ENCODE results near the gene SAFB2.

SAFB2 gene

DNA sequence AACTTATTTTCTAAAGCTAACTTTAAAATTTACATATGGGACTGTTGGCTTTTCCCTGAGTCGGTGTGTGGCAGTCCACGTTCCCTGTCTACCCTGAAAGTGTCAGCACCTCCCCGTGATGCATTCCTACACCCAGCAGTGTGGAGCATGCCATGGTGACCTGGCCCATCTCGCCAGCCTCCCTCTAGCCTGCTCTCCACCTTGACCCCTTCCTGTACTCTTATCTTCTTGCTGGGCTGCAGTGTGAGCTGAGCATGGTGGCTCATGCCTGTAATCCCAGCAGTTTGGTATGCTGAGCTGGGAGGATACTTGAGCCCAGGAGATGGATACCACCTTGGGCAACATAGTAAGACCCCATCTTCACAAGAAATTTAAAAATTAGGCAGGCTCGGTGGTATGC, 32.4 kb upstream of the SAFB2 start:
- 0 out of 2 replicates have a peak, but pooled peaks cover 6% of the 10 kb centered on the region for H3K36me3 ChIP-seq (ENCODE audit: insufficient read depth, low read length)

GRCh38 chr19:5652261-5652660, 29.7 kb upstream of the SAFB2 start:
- peaks cover 4% of the 10 kb centered on the region for H3K79me2 ChIP-seq (ENCODE audit: control insufficient read depth, insufficient read depth, low read length, unreplicated experiment)
- H3K27ac ChIP-seq (ENCODE audit: low read depth, low read length), result no peak overlapping the region
- H3K4me3 ChIP-seq (ENCODE audit: low read depth, low read length), result no peak overlapping the region
- 0 out of 2 replicates have a peak, but pooled peaks cover 9% of the 10 kb centered on the region for H3K36me3 ChIP-seq (ENCODE audit: insufficient read depth, low read length)
- H3K27me3 ChIP-seq (ENCODE audit: insufficient read depth, low read length), result no peaks in the 10 kb centered on the region
- H3K4me1 ChIP-seq (ENCODE audit: control insufficient read depth, insufficient read depth, low read length, unreplicated experiment), result no peaks in the 10 kb centered on the region
- H2AFZ ChIP-seq (ENCODE audit: low read length, unreplicated experiment), result no peak overlapping the region

More for the DNA sequence above, 32.4 kb upstream of the SAFB2 start:
- no peak overlapping the region for H3K27ac ChIP-seq (ENCODE audit: low read depth, low read length)
- no peak overlapping the region for H3K4me3 ChIP-seq (ENCODE audit: low read depth, low read length)
- H3K27me3 ChIP-seq (ENCODE audit: insufficient read depth, low read length), result no peaks in the 10 kb centered on the region
- H2AFZ ChIP-seq (ENCODE audit: low read length, unreplicated experiment), result no peak overlapping the region
- H3K4me1 ChIP-seq (ENCODE audit: control insufficient read depth, insufficient read depth, low read length, unreplicated experiment), result no peaks in the 10 kb centered on the region
- no peaks in the 10 kb centered on the region for H3K79me2 ChIP-seq (ENCODE audit: control insufficient read depth, insufficient read depth, low read length, unreplicated experiment)

GRCh38 chr19:5651361-5651760, 28.8 kb upstream of the SAFB2 start:
- Histone ChIP-seq H3K4me1 (ENCODE audit: control insufficient read depth, insufficient read depth, low read length, unreplicated experiment) (no peaks in the 10 kb centered on the region), H3K36me3 (ENCODE audit: insufficient read depth, low read length) (peaks cover 9% of the 10 kb centered on the region; the same call in 1 of the 2 replicates), H3K27ac (ENCODE audit: low read depth, low read length) (no peak overlapping the region), H3K4me3 (ENCODE audit: low read depth, low read length) (no peak overlapping the region), H3K27me3 (ENCODE audit: insufficient read depth, low read length) (no peaks in the 10 kb centered on the region), H3K79me2 (ENCODE audit: control insufficient read depth, insufficient read depth, low read length, unreplicated experiment) (peaks cover 8% of the 10 kb centered on the region), H2AFZ (ENCODE audit: low read length, unreplicated experiment) (no peak overlapping the region)

- H3K4me3 ChIP-seq (ENCODE audit: low read depth, low read length), result no peak overlapping the region
- H3K27ac ChIP-seq (ENCODE audit: low read depth, low read length), result no peak overlapping the region
- peaks cover 13% of the 10 kb centered on the region; the same call in 1 of the 2 replicates for H3K36me3 ChIP-seq (ENCODE audit: insufficient read depth, low read length)
- H2AFZ ChIP-seq (ENCODE audit: low read length, unreplicated experiment), result no peak overlapping the region
- H3K4me1 ChIP-seq (ENCODE audit: control insufficient read depth, insufficient read depth, low read length, unreplicated experiment), result no peaks in the 10 kb centered on the region
- H3K79me2 ChIP-seq (ENCODE audit: control insufficient read depth, insufficient read depth, low read length, unreplicated experiment), result peaks cover 30% of the 10 kb centered on the region
- H3K27me3 ChIP-seq (ENCODE audit: insufficient read depth, low read length), result no peaks in the 10 kb centered on the region
Measured at GRCh38 chr19:5648464-5648863, 25.9 kb upstream of the SAFB2 start.

DNA sequence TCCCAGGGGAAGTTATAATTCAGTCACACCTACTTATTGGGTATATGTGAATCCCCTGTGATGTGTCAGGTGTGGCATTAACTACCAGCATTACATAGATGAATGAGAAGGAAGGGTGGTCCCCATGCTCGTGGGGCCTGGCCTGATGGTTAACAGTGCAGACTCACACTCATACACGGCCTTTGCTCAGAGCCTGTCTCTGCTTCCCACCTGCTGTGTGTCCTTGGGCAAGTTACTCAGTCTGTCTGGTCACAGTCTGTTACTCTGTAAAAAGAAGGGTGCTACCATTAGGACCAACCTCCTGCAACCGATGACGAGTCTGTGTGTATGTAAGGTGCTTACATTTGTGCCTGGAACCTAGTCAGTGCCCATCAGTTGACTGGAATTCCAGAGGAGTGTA, 24.1 kb upstream of the SAFB2 start:
- H2AFZ ChIP-seq (ENCODE audit: low read length, unreplicated experiment), result no peak overlapping the region
- H3K36me3 ChIP-seq (ENCODE audit: insufficient read depth, low read length), result peaks cover 17% of the 10 kb centered on the region; the same call in 1 of the 2 replicates
- peaks cover 45% of the 10 kb centered on the region for H3K79me2 ChIP-seq (ENCODE audit: control insufficient read depth, insufficient read depth, low read length, unreplicated experiment)

DNA sequence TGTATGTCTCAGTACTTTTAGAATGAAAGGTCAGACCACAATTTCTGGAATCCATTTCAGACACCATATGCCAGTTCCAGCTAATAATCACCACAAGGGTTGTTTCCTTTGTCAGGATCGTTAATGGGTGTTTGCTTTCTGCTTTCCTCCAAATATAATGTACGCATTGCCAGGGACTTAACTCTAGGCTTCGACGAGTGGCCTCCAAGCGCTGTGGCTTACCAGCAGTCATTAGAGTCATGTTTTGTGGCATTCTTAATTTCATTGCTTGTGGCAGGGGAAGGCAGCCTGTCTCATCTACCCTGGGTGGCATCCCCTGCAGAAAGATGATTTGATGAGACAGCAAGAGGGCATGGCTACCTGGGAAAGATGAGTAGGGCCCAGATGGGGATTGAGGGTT, 22.8 kb upstream of the SAFB2 start:
- peaks cover 56% of the 10 kb centered on the region for H3K79me2 ChIP-seq (ENCODE audit: control insufficient read depth, insufficient read depth, low read length, unreplicated experiment)

More for the DNA sequence above, 24.1 kb upstream of the SAFB2 start:
- Histone ChIP-seq H3K27ac (ENCODE audit: low read depth, low read length) (no peak overlapping the region), H3K4me1 (ENCODE audit: control insufficient read depth, insufficient read depth, low read length, unreplicated experiment) (no peaks in the 10 kb centered on the region), H3K4me3 (ENCODE audit: low read depth, low read length) (no peak overlapping the region), H3K27me3 (ENCODE audit: insufficient read depth, low read length) (no peaks in the 10 kb centered on the region)

GRCh38 chr19:5644037-5644436, 21.5 kb upstream of the SAFB2 start:
- Histone ChIP-seq H3K79me2 (ENCODE audit: control insufficient read depth, insufficient read depth, low read length, unreplicated experiment) (peaks cover 68% of the 10 kb centered on the region), H3K27ac (ENCODE audit: low read depth, low read length) (no peak overlapping the region), H3K27me3 (ENCODE audit: insufficient read depth, low read length) (no peaks in the 10 kb centered on the region), H2AFZ (ENCODE audit: low read length, unreplicated experiment) (no peak overlapping the region), H3K4me3 (ENCODE audit: low read depth, low read length) (no peak overlapping the region), H3K4me1 (ENCODE audit: control insufficient read depth, insufficient read depth, low read length, unreplicated experiment) (no peaks in the 10 kb centered on the region), H3K36me3 (ENCODE audit: insufficient read depth, low read length) (peaks cover 8% of the 10 kb centered on the region; the same call in 1 of the 2 replicates)

More for the DNA sequence above, 22.8 kb upstream of the SAFB2 start:
- Histone ChIP-seq H3K4me3 (ENCODE audit: low read depth, low read length) (no peak overlapping the region), H3K36me3 (ENCODE audit: insufficient read depth, low read length) (peaks cover 14% of the 10 kb centered on the region; the same call in 1 of the 2 replicates), H3K27ac (ENCODE audit: low read depth, low read length) (no peak overlapping the region), H3K4me1 (ENCODE audit: control insufficient read depth, insufficient read depth, low read length, unreplicated experiment) (no peaks in the 10 kb centered on the region), H2AFZ (ENCODE audit: low read length, unreplicated experiment) (no peak overlapping the region), H3K27me3 (ENCODE audit: insufficient read depth, low read length) (no peaks in the 10 kb centered on the region)

GRCh38 chr19:5643060-5643459, 20.5 kb upstream of the SAFB2 start:
- Histone ChIP-seq H3K4me1 (ENCODE audit: control insufficient read depth, insufficient read depth, low read length, unreplicated experiment) (no peaks in the 10 kb centered on the region), H2AFZ (ENCODE audit: low read length, unreplicated experiment) (no peak overlapping the region), H3K4me3 (ENCODE audit: low read depth, low read length) (no peak overlapping the region), H3K79me2 (ENCODE audit: control insufficient read depth, insufficient read depth, low read length, unreplicated experiment) (peaks cover 71% of the 10 kb centered on the region), H3K27me3 (ENCODE audit: insufficient read depth, low read length) (no peaks in the 10 kb centered on the region), H3K36me3 (ENCODE audit: insufficient read depth, low read length) (peaks cover 8% of the 10 kb centered on the region; the same call in 1 of the 2 replicates), H3K27ac (ENCODE audit: low read depth, low read length) (no peak overlapping the region)

- Histone ChIP-seq H3K36me3 (ENCODE audit: insufficient read depth, low read length) (peaks cover 8% of the 10 kb centered on the region; the same call in 1 of the 2 replicates), H3K79me2 (ENCODE audit: control insufficient read depth, insufficient read depth, low read length, unreplicated experiment) (peaks cover 80% of the 10 kb centered on the region), H3K4me1 (ENCODE audit: control insufficient read depth, insufficient read depth, low read length, unreplicated experiment) (no peaks in the 10 kb centered on the region)
Measured at GRCh38 chr19:5642204-5642603, 19.6 kb upstream of the SAFB2 start.

GRCh38 chr19:5641171-5641570, 18.6 kb upstream of the SAFB2 start:
- Histone ChIP-seq H3K4me3 (ENCODE audit: low read depth, low read length) (no peak overlapping the region), H3K79me2 (ENCODE audit: control insufficient read depth, insufficient read depth, low read length, unreplicated experiment) (peaks cover 82% of the 10 kb centered on the region), H3K4me1 (ENCODE audit: control insufficient read depth, insufficient read depth, low read length, unreplicated experiment) (no peaks in the 10 kb centered on the region), H2AFZ (ENCODE audit: low read length, unreplicated experiment) (no peak overlapping the region), H3K36me3 (ENCODE audit: insufficient read depth, low read length) (peaks cover 8% of the 10 kb centered on the region; the same call in 1 of the 2 replicates), H3K27ac (ENCODE audit: low read depth, low read length) (no peak overlapping the region), H3K27me3 (ENCODE audit: insufficient read depth, low read length) (no peaks in the 10 kb centered on the region)

More at GRCh38 chr19:5642204-5642603, 19.6 kb upstream of the SAFB2 start:
- Histone ChIP-seq H2AFZ (ENCODE audit: low read length, unreplicated experiment) (no peak overlapping the region), H3K4me3 (ENCODE audit: low read depth, low read length) (no peak overlapping the region), H3K27me3 (ENCODE audit: insufficient read depth, low read length) (no peaks in the 10 kb centered on the region), H3K27ac (ENCODE audit: low read depth, low read length) (no peak overlapping the region)

DNA sequence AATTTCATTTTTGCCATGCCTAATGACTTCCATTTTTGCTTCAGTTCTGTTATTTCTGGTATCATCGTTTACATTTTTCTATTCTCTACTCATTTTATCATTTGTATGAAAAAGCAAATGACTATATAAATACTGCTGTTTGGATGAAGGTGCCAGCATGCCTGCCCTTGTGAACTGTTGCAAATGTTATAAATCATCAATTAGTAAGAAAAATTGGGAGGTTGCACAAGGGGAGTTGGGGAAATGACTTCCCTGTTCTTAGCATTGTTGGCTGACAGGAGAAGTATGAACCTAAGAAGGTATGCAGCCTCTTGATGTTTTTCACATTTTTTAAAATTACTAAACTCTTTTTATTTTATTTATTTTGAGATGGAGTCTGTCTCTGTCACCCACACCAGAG, 15.4 kb upstream of the SAFB2 start:
- H3K4me1 ChIP-seq (ENCODE audit: control insufficient read depth, insufficient read depth, low read length, unreplicated experiment), result no peaks in the 10 kb centered on the region
- H3K79me2 ChIP-seq (ENCODE audit: control insufficient read depth, insufficient read depth, low read length, unreplicated experiment), result peaks cover 84% of the 10 kb centered on the region
- no peak overlapping the region for H2AFZ ChIP-seq (ENCODE audit: low read length, unreplicated experiment)
- H3K4me3 ChIP-seq (ENCODE audit: low read depth, low read length), result no peak overlapping the region
- no peak overlapping the region for H3K27ac ChIP-seq (ENCODE audit: low read depth, low read length)
- no peaks in the 10 kb centered on the region for H3K27me3 ChIP-seq (ENCODE audit: insufficient read depth, low read length)
- H3K36me3 ChIP-seq (ENCODE audit: insufficient read depth, low read length), result 0 out of 2 replicates have a peak, but pooled peaks cover 3% of the 10 kb centered on the region
